HG03457 (cell line): ENCODE measurements around the gene RAPGEF3.

Experiments used
- ATAC-seq: cut with Tn5 transposase; IDR thresholded peaks from one replicate; pipeline ENCODE4 v1.9.1; 2021; ENCODE audit warnings: moderate number of reproducible peaks; ENCODE audit not compliant: unreplicated experiment

RAPGEF3 gene

DNA sequence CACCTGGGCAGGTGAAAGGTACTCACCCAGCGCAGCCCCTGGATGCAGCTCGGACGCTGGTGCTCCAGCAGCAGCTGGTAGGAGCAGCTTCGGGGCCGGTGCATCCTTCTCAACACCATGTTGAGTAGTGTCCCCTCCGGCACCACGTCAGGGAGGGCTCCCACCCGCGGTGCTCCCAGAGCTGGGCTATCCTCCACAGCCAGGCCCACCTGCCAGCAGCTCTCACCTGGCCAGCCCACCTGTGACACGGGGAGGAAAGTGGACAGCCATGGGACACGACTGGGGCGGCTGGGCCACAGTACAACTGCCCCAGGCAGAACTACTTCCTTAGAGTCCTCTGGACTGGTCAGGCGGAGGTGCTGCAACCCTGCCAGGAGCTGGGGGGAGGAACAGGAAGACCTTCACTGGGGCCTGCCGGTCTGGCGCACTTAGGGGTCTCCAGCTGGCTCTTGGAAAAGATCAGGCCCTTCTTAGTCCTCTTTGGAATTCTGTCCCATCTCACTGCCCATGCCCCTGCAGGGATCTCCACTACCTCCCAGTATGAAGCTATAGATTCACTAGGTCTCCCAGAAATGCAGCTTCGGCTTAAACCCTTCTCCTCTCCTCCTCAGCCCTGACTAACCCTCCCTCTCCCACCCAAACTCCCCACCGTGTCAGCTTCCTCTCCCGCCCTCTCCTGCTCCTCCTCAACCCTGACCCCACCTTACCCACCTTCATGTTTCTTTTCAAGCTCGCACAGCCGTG lies 668 bp downstream of the RAPGEF3 start:
- ATAC-seq, result no peak

DNA sequence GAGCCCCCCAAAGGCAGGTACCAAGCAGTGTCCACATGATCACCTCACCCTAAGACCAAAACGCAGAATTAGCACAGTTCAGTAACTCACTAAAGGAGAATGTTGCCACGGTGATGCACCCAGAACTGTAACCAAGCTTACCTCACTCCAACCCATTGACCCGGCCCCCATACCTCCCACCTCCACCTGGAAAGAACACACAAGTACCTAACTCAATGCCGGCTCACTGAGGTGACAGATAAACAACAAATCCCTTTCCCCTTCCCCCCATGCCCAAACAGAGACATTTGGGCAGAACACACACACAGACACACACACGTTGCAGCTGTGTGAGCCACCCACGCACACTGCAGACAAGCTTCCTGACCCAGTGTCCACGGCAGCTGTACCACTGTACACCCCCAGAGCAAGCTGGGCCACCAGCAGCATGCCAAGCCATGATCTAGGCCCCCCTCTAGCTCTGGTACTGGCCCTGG lies 1.3 kb downstream of the RAPGEF3 start:
- no peak for ATAC-seq

DNA sequence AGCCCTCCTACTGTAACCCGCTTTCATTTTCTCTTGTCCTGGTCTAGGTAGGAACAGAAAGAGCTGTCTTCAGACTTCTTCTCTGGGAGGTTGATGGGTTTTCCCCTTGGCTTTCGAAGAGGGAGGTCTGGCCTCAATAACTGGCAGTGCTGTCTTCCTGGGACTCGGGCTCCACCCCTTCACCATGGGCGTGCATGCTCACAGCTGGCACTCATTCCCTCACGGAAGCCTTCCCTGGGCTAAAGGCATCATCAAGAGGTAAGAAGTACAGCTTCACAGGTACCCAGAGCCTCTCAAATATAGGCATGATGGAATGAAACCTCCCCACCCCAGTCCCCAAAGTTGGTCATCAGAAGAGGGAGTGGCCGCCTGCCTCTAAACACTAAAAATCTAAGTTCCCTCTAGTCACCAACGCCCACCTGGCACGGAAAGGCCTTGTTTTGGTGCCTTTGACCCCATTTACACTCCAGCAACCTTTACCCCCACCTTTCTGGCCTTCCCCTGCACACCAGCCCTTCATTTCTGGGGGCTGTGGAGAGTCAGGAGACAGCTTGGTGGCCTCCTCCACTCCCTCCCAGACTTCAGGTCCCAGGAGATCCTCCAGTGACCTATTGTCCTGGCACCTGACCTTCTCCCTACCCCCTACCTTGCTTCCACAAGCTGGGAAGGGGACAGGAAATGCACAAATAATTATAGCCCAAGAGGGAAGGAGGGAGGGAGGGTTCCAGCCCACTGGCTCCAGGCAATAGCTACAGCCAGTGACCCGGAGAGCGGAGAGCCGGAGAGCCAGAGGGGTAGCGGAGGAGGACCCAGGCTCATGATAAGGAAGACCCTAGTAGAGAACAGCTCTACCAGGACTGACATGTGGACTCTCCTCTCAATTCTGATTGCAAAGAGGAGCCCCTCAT lies 2.8 kb downstream of the RAPGEF3 start:
- peak; percentile 77 for ATAC-seq

- peak; percentile 22 for ATAC-seq
Observed at GRCh38 chr12:47754881-47755280, 3.8 kb downstream of the RAPGEF3 start.

DNA sequence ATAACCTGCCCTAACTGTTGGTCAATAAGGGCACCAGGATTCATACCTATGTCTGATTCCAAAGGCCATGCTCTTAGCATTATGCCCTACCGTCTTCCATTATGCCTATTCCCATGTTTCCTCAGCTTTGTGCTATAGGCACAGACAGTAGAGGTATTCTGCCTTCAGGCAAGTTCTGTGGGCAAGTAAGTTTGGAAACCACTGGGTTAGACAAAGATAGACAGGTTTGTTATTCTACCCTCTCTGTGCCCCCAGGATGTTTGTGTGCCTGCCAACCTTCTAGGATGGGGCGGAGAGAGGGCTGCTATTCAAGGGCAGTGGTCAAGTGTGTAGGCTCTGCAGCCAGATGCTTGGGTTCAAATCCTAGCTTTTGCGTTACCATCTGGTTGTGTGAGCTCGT lies 4.6 kb downstream of the RAPGEF3 start:
- no peak for ATAC-seq

DNA sequence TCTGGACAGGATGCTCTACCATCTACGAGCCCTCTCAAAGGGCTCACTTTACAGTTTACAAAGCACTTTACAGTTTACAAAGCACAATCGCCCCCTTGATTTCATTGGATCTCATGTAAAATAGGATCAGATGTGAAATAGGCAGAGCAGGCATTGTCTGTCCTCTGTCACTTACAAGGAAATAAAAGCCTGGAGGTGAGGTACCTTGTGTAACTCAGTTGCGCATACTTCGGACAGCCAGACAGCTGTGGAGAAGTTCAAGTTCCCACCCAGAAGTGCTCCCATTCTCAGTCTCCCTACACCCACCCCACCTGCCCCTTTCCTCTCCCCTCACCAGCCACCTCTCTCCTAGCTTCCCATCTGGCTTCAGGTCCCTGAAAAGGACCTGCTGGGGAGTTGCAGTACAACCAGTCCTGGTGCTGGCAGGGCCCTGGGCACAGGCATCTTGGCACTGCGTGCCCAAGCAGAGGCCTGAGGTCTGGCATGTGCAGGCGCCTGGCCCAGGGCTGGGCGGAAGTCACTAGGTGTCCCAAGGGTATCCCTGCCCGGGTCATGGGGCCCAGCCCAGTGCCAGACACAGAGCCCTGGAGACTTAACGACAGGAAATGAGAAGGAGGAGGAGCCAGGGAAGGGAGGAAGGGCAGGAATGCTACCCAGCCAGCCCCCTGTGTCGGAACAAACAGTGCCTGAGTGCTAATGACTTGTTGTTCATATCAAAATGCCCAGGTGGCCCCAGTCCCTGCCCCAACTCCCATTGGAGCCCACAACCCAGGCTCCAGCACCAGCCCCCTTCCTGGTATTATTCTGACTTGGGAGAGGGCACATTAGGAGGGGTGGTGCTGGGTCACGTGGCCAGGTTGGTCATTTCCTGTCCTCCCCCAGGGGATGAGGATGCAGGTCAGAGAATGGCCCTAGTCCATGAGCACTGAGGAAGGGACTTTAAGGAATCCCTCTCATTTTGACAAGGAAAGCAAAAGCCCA lies 5.4 kb downstream of the RAPGEF3 start:
- ATAC-seq, result no peak

DNA sequence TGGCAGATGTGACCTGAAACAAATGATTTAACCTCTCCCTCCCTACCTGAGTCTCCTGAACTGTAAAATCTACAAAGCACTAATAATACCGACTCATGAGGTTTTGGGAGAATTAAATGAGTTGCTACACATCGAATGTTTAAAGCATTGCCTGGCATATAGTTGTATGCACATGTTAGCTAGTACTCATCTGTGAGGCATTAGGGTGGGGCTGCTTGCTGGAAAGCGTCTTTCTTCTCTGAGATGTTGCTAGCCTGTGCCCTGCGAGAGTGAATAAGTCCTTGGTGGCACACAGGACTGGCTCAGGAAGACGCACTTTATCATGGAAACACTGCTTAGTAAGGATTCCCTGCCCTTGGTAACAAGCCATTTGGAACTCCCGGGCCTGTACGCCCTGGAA lies 6.1 kb downstream of the RAPGEF3 start:
- ATAC-seq, result no peak

DNA sequence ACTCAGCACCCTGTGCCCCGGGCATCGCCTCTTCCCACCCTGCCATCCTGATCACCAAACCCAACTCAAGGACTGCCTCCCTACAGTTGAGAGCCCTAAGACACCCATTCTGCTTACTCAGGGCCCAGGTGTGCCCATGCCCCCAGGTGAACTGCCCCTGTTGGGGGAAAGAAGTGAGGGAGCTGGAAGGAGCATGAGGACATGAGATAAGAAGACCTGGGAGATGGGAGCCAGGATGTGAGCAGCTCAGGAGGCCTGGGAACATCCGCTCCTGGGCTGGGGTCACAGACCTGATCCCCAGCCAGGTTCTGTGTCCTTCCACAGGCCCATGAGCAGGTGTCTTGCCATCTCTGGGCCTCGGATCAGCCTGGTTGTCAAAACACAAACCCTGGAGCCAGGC lies 6.6 kb downstream of the RAPGEF3 start:
- ATAC-seq, result no peak

DNA sequence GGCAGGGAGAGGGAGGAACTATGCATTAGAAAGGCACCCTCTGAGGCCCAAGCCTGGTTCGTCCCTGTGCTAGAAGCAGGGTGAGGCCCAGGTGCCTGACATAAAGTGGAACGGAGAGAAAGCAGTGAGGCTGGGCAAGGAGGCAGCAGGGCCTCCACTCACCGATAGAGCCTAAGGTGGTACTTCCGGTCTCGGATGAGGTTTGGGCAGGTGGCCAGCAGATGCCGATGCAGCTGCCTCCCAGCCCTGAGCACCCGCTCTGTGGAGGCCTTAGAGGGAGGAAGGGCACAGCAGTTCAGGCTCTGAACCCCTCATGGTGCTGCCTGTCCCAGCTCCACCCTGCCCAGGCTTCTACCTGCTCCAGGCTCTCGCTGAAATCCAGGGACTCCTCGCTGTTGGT lies 7.1 kb downstream of the RAPGEF3 start:
- ATAC-seq, result no peak

DNA sequence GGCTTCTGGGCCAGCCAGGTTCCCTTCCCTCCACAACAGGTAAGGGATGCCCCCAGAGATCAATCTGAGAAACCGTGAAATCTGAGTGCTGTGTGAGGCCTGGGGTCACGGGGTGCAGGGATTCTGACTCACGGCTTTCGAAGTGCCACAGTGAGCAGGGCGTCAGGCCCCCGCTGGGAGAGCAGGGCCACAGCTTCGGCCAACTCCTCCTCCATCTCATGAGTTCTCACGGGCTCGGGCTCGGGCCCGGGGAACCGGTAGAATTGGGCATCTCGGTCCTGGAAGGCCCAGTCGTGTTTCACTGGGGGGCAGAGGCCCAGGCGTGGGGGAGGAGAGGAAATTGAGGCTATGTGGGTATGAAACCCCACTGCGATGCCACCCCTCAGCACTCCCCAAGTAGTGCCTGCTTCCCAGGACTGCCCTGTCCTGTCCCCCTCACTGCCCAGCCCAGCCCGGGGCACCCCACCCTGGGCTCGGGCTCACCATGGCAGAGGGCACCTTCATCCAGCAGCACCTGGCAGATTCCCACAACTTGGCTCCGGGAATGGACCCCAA lies 7.7 kb downstream of the RAPGEF3 start:
- no peak for ATAC-seq

DNA sequence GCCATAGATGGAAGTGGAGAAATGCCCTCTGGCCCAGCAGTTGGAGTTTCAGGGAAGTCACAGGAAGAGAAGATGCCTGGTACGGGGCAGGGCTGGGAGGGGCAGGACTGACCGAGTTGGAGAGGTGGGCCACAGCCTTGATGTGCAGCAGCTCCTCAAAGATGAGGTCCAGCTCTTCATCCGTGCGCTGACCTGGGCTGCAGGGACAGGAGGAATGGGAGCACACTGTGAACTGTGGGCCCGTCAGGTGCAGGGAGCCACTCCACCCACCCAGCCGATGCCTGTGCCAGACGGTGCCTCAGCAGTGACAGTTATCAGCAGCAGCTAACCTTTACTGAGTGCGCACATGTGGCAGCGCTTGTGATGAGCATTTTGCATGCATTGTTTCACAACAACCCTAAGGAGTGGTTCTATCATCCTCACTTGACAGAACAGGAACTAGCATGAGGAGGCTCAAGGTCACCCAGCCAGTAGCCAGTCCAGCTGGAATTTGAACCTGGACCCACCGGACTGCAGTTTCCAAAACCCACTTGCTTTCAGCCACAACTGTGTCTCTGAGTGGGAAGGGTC lies 8.4 kb downstream of the RAPGEF3 start:
- no peak for ATAC-seq

GRCh38 chr12:47748899-47749298 lies 9.8 kb downstream of the RAPGEF3 start:
- no peak for ATAC-seq

DNA sequence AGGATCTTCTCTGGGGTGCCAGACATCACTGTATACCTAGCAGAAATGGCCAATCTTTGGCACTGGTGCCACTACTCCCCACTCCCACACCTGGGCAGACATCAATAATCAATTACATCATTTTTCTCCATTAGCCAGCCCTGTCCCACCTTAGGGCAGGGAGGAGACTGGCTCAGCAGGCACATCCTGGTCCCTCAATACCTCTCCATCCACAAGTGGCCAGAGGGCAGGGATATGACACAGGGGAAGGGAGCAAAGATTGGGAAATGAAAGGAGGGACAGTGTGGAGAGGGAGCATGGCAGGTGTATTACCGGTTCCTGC lies 10.2 kb downstream of the RAPGEF3 start:
- ATAC-seq, result no peak

DNA sequence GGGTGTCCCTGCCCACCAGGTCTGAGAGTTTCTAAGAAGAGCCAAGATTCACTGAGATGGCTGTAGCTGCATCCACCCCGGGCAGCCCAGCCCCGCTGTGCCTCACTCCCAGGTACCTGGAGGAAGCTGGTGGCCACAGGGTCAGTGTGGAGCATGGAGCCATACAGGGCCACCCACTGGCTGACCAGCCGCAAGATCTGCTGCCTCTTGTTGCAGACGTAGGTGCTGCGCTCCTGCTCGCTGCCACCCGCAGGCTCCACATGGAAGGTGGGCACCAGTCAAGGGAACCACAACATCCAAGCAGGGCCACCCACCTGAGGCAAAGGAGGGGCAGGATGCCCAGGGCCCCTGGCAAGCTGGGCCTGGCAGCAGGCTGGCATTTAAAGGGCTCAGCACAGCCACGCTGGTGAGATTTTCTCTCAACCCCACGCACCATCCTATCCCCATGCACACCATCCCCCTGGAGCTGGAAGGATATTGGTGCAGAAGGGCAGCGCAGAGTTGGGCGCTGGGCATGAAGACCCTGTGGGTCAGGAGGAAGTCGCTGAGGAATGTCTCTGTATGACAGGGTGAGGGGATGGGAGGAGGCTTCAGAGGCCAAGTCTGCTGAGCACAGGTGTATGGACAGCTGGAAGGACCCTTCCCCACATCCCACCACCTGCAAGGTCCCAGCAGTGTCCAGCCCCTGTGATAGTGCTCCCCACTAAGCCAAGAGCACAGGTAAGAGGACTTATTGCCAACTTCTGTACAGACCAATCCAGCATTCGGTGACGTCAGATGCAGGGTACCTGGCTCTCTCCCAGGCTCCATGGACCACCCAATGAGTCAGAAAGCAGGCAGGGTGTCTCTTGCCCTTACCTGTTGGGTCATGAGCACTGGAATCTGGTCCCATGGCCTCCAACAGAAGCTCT lies 10.8 kb downstream of the RAPGEF3 start:
- ATAC-seq, result no peak

DNA sequence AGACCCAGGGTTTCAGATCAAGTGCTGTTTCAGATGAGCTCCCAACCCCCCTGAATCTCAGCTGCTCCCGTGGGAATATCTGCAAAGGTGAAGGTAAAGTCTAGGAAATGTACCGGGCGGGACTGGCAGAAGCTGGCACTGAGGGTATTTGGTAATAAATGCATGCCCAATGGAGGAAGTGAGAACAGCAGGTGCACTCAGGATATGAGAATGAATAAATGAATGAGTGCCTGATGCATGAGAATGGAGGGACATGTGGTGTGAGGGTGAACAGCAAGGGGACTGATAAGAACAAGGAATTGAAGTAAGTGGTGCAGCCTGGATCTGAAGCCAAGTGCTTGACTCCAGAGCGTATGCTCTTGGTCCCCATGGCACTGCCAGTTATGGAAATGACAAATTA lies 11.6 kb downstream of the RAPGEF3 start:
- ATAC-seq, result no peak

GRCh38 chr12:47746523-47746922 lies 12.2 kb downstream of the RAPGEF3 start:
- no peak for ATAC-seq

GRCh38 chr12:47746073-47746472 lies 12.6 kb downstream of the RAPGEF3 start:
- no peak for ATAC-seq

DNA sequence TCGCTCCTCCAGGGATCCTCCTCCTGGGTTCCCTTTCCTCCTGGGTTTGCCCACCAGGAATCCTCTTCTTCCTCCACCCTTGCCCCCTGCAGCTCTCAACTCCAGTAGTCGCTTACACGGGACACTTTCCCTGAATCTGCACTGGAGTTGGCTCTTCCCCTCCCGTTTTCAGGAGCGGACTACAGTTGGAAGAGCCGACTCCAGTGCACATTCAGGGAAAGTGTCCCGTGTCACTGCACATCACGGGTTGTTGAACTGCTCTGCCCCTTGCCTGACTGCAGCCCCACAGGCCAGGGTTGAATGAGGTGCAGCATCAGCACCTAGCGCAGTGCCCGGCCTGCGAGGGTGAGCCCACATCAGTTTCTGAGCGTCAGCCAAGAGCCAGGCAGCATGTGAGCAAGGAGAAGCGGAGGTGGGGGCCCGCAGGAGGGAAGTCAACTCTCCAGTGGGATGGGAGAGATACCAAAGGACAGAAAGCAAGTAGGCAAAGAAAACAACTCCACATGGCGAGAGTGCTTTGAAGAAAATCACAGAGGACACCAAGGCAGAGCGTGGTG lies 13.1 kb downstream of the RAPGEF3 start:
- no peak for ATAC-seq
